Heart left ventricle (tissue), 13 donors: ENCODE results near the gene CENPX.

Source experiments
- CTCF ChIP-seq, 12 donors: fragments of 200-600 bp; sonication (generic) in 4 of 12; IDR thresholded peaks; one replicate each; pipeline versions ENCODE4 v1.5.0 to v1.8.0; 2018 to 2022; ENCODE audit warnings: antibody characterized with exemption in 12 of 12, mild to moderate bottlenecking in 5 of 12
- POLR2A ChIP-seq, 2 donors: fragments of 450-650 bp; IDR thresholded peaks; one replicate each; pipeline ENCODE4 v1.6.1; 2017; ENCODE audit warnings: antibody characterized with exemption in 2 of 2, mild to moderate bottlenecking in 2 of 2, moderate library complexity in 2 of 2
- donor health status: ischemic (EF 13 %, LVEDD 7.1; RV severe dilation, severe dysfunction).
- donor health status: DM: no; HTN: yes; CAD: no.
- donor health status: DM: no; HTN: no; CAD: no.
- donor health status: ischemic (EF 25% LVEDD 6.9; RV normal size, moderate dysfunction).
- donor health status: ischemic (EF 25% LVEDD 5.7; RV mildly dilated, moderate dysfunction).
- donor health status: ischemic (EF 35%, LVEDD 5.7; RV mildly dilated, moderate dysfunction).
- donor health status: nonischemic (EF 11% LVEDD 7.7; RV severe dilation, severe dysfunction).
- donor health status: DM: yes; HTN: yes; CAD: no.
- donor health status: PGD.
- donor health status: ischemic (EF 29% LVEDD 5.4; RV normal size, mild dysfunction).
- donor health status: nonischemic (EF 23%, LVEDD 6.1; RV moderate dilation, normal function).

GRCh38 chr17:82063424-82064415 lies 41.0 kb upstream of the CENPX start:
- no peak for TF ChIP-seq CTCF (IDR thresholded peaks at IDR 0.05)
- no peak for TF ChIP-seq POLR2A (IDR thresholded peaks at IDR 0.05)
